Tongue (tissue), 3 donors: ENCODE results near the gene LRRC71. TPM values are rescaled to one million over a fixed set of nuclear protein-coding genes. Genes with fewer than 3 reads are reported as not detected.
A peak's percentile ranks its signal among the peaks of the same experiment; 100 is the strongest.

ENCODE experiments used
- DNase-seq: peaks from one replicate; pipeline ENCODE4 v3.0.0-alpha.2; 2015
- small RNA-seq: library from RNA; depleted of rRNA; stranded (forward); fragments of <200 nt; gene quantifications from one replicate; pipeline ENCODE3, GENCODE V24; 2014; ENCODE audit warnings: low replicate concordance
- total RNA-seq: library from RNA; depleted of rRNA; stranded (reverse); fragments of >200 nt; gene quantifications from one replicate; pipeline ENCODE4 v1.2.3, GENCODE V29; 2014

LRRC71 gene
- total RNA-seq, 1 donor from 2014 or later, result not detected

- no peak for DNase-seq
Observed at GRCh38 chr1:156947127-156947526, 26.7 kb downstream of the LRRC71 start.

- DNase-seq, result no peak
Observed at GRCh38 chr1:156947818-156948525, 27.5 kb downstream of the LRRC71 start.

- DNase-seq, result no peak
Observed at GRCh38 chr1:156948708-156949107, 28.3 kb downstream of the LRRC71 start.

GRCh38 chr1:156949127-156949526 lies 28.7 kb downstream of the LRRC71 start:
- no peak for DNase-seq

GRCh38 chr1:156951371-156951770 lies 30.9 kb downstream of the LRRC71 start:
- no peak for DNase-seq

GRCh38 chr1:156953571-156953970 lies 33.1 kb downstream of the LRRC71 start:
- no peak for DNase-seq

GRCh38 chr1:156956333-156956732 lies 35.9 kb downstream of the LRRC71 start:
- DNase-seq, result no peak

- DNase-seq, result no peak
Observed at GRCh38 chr1:156957634-156958033, 37.2 kb downstream of the LRRC71 start.

- no peak for DNase-seq
Observed at GRCh38 chr1:156958247-156958714, 37.8 kb downstream of the LRRC71 start.

- peak; percentile 45 for DNase-seq
Observed at GRCh38 chr1:156959414-156959813, 39.0 kb downstream of the LRRC71 start.

- DNase-seq, result no peak
Observed at GRCh38 chr1:156959925-156960324, 39.5 kb downstream of the LRRC71 start.

- no peak for DNase-seq
Observed at GRCh38 chr1:156961709-156962108, 41.3 kb downstream of the LRRC71 start.

GRCh38 chr1:156963621-156964020 lies 43.2 kb downstream of the LRRC71 start:
- DNase-seq, result no peak

GRCh38 chr1:156964441-156964840 lies 44.0 kb downstream of the LRRC71 start:
- DNase-seq, result no peak

GRCh38 chr1:156969496-156969895 lies 49.1 kb downstream of the LRRC71 start:
- DNase-seq, result no peak

- no peak for DNase-seq
Observed at GRCh38 chr1:156970017-156970416, 49.6 kb downstream of the LRRC71 start.

GRCh38 chr1:156973417-156973816 lies 53.0 kb downstream of the LRRC71 start:
- DNase-seq, result no peak

- no peak for DNase-seq
Observed at GRCh38 chr1:156975084-156975483, 54.7 kb downstream of the LRRC71 start.

GRCh38 chr1:156980551-156980950 lies 60.1 kb downstream of the LRRC71 start:
- DNase-seq, result no peak

Small RNA genes within 50 kb of the gene (small RNA-seq; reads per million reads assigned to genes)
- gene MIR765, result not detected

Other genes starting within 250 kb of the LRRC71 start
- gene NES, start 243.2 kb upstream of the LRRC71 start, total RNA-seq, result 216 TPM
- 53.1 TPM for gene CRABP2, start 215.0 kb upstream of the LRRC71 start, total RNA-seq
- 7.0 TPM for gene METTL25B, start 192.2 kb upstream of the LRRC71 start, total RNA-seq
- 7.8 TPM for gene ISG20L2, start 191.9 kb upstream of the LRRC71 start, total RNA-seq
- 35.0 TPM for gene MRPL24, start 179.5 kb upstream of the LRRC71 start, total RNA-seq
- 130 TPM for gene HDGF, start 169.0 kb upstream of the LRRC71 start, total RNA-seq
- gene PRCC, start 153.1 kb upstream of the LRRC71 start, total RNA-seq, result 23.3 TPM
- gene SH2D2A, start 103.8 kb upstream of the LRRC71 start, total RNA-seq, result not detected
- gene INSRR, start 61.5 kb upstream of the LRRC71 start, total RNA-seq, result 0.21 TPM
- 0.82 TPM for gene NTRK1, start 59.8 kb upstream of the LRRC71 start, total RNA-seq
- 13.6 TPM for gene PEAR1, start 26.9 kb upstream of the LRRC71 start, total RNA-seq
- gene ARHGEF11, start 125.1 kb downstream of the LRRC71 start, total RNA-seq, result 27.7 TPM
- not detected for gene ETV3L, start 179.2 kb downstream of the LRRC71 start, total RNA-seq
- 28.8 TPM for gene ETV3, start 217.8 kb downstream of the LRRC71 start, total RNA-seq